Osteocyte (in vitro differentiated cells): ENCODE data around the gene CACHD1. TPM values are rescaled to one million over a fixed set of nuclear protein-coding genes. Genes with fewer than 3 reads are reported as not detected.
A peak's percentile ranks its signal among the peaks of the same experiment; 100 is the strongest.

Experiments used
- DNase-seq: peaks from one replicate; pipeline ENCODE4 v3.0.0; 2021; ENCODE audit warnings: mixed read lengths; ENCODE audit not compliant: unreplicated experiment; ENCODE audit errors: extremely low spot score
- H3K27ac Mint-ChIP-seq: one replicate; pipeline ENCODE4 v1.8.0; 2021; ENCODE audit warnings: mild to moderate bottlenecking, mixed read lengths; ENCODE audit not compliant: unreplicated experiment
- H3K27me3 Mint-ChIP-seq: one replicate; pipeline ENCODE4 v1.8.0; 2021; ENCODE audit warnings: mixed read lengths; ENCODE audit not compliant: unreplicated experiment
- H3K36me3 Mint-ChIP-seq: one replicate; pipeline ENCODE4 v1.8.0; 2021; ENCODE audit warnings: mixed read lengths; ENCODE audit not compliant: unreplicated experiment
- H3K4me1 Mint-ChIP-seq: one replicate; pipeline ENCODE4 v1.8.0; 2021; ENCODE audit warnings: mixed read lengths; ENCODE audit not compliant: unreplicated experiment
- H3K4me3 Mint-ChIP-seq: one replicate; pipeline ENCODE4 v1.8.0; 2021; ENCODE audit warnings: mild to moderate bottlenecking, moderate library complexity, mixed read lengths; ENCODE audit not compliant: unreplicated experiment
- H3K9me3 Mint-ChIP-seq: one replicate; pipeline ENCODE4 v1.8.0; 2021; ENCODE audit warnings: mixed read lengths; ENCODE audit not compliant: unreplicated experiment
- total RNA-seq: library from RNA; stranded (reverse); gene quantifications from 2 replicates; pipeline ENCODE4 v1.2.1, GENCODE V29; 2021
- TF ChIP-seq, protein P1 (sequence below): fragments of 200-600 bp; sonication (generic); IDR thresholded peaks from 2 replicates; pipeline ENCODE4 v1.5.0; 2021; ENCODE audit warnings: antibody characterized with exemption, mild to moderate bottlenecking, moderate library complexity

Gene CACHD1
- total RNA-seq, 1 donor from 2014 or later: 5.5 TPM

DNA sequence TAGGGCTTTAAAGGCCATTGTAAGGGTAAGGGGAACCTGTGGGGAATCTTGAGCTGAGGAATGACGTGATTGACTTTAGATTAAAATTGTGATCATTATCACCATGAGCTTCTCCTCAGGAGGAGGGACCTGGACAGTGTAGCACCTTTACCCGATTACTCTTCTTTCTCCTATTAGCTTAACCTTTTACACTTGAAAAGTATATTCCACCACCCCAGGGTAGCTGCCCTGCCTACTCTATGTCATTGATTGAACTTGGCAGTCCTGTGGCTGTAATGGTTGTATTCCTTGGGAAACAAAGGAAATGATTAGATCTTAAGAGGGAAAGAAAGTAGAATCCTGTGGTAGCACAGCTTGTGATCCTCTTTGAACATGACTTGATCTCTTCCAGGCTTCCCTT lies 47.7 kb downstream of the CACHD1 start:
- no peaks in the 10 kb centered on the region for H3K9me3 Mint-ChIP-seq
- H3K4me3 Mint-ChIP-seq: no peak overlapping the region
- DNase-seq: no peak
- peaks cover 63% of the 10 kb centered on the region for H3K4me1 Mint-ChIP-seq
- peak overlapping the region; percentile 12 for H3K27ac Mint-ChIP-seq
- TF ChIP-seq, protein P1, sequence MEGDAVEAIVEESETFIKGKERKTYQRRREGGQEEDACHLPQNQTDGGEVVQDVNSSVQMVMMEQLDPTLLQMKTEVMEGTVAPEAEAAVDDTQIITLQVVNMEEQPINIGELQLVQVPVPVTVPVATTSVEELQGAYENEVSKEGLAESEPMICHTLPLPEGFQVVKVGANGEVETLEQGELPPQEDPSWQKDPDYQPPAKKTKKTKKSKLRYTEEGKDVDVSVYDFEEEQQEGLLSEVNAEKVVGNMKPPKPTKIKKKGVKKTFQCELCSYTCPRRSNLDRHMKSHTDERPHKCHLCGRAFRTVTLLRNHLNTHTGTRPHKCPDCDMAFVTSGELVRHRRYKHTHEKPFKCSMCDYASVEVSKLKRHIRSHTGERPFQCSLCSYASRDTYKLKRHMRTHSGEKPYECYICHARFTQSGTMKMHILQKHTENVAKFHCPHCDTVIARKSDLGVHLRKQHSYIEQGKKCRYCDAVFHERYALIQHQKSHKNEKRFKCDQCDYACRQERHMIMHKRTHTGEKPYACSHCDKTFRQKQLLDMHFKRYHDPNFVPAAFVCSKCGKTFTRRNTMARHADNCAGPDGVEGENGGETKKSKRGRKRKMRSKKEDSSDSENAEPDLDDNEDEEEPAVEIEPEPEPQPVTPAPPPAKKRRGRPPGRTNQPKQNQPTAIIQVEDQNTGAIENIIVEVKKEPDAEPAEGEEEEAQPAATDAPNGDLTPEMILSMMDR: no peak
- no peaks in the 10 kb centered on the region for H3K27me3 Mint-ChIP-seq
- H3K36me3 Mint-ChIP-seq: no peaks in the 10 kb centered on the region

GRCh38 chr1:64518692-64519481 lies 49.0 kb downstream of the CACHD1 start:
- no peak for DNase-seq
- Mint-ChIP-seq H3K4me1 (peaks cover 53% of the 10 kb centered on the region), H3K27me3 (no peaks in the 10 kb centered on the region), H3K9me3 (no peaks in the 10 kb centered on the region), H3K36me3 (no peaks in the 10 kb centered on the region), H3K27ac (no peak overlapping the region), H3K4me3 (no peak overlapping the region)
- TF ChIP-seq, protein P1: no peak

DNA sequence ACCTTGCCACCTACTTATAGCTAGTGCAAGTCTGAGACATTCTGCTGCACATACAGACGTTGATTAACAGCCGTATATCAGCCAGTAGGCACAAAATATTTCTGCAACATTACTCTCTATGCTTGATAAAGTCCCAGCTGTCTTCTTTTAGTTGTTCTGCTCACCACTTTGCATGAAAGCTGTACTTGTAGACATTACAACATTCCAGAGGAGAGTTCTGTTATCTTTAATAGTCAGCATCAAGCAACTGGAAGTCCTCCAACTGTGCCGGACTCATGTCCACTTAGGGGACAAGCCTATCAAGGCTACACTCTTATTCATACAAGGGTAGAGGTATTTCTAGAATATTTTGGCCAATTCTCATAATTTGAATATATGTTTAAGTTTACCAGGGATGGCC lies 50.0 kb downstream of the CACHD1 start:
- TF ChIP-seq, protein P1: no peak
- Mint-ChIP-seq H3K9me3 (no peaks in the 10 kb centered on the region), H3K4me1 (peaks cover 47% of the 10 kb centered on the region), H3K4me3 (no peak overlapping the region), H3K36me3 (no peaks in the 10 kb centered on the region), H3K27ac (no peak overlapping the region), H3K27me3 (no peaks in the 10 kb centered on the region)
- DNase-seq: no peak

DNA sequence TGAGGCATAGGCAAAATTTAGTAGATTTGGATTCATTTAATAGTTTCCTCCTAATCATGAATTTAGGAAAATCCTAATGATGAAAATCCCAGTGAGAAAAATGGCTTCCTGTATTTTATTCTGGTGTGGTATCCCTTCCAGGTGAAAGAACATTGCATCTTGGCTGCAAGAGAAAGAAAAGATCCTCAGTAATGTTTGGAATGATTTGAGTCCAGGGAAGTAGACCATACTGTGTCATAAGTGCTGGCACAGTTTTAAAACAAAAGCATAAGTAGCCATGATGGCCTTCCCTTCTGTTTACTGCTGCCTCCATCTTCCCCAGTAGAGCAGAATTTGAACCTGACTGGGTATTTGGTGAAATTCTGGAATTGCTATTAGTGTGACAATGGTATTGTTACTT lies 52.8 kb downstream of the CACHD1 start:
- Mint-ChIP-seq H3K27me3 (no peaks in the 10 kb centered on the region), H3K4me1 (peaks cover 42% of the 10 kb centered on the region), H3K9me3 (no peaks in the 10 kb centered on the region), H3K4me3 (no peak overlapping the region), H3K27ac (no peak overlapping the region), H3K36me3 (no peaks in the 10 kb centered on the region)
- no peak for DNase-seq
- TF ChIP-seq, protein P1: no peak

DNA sequence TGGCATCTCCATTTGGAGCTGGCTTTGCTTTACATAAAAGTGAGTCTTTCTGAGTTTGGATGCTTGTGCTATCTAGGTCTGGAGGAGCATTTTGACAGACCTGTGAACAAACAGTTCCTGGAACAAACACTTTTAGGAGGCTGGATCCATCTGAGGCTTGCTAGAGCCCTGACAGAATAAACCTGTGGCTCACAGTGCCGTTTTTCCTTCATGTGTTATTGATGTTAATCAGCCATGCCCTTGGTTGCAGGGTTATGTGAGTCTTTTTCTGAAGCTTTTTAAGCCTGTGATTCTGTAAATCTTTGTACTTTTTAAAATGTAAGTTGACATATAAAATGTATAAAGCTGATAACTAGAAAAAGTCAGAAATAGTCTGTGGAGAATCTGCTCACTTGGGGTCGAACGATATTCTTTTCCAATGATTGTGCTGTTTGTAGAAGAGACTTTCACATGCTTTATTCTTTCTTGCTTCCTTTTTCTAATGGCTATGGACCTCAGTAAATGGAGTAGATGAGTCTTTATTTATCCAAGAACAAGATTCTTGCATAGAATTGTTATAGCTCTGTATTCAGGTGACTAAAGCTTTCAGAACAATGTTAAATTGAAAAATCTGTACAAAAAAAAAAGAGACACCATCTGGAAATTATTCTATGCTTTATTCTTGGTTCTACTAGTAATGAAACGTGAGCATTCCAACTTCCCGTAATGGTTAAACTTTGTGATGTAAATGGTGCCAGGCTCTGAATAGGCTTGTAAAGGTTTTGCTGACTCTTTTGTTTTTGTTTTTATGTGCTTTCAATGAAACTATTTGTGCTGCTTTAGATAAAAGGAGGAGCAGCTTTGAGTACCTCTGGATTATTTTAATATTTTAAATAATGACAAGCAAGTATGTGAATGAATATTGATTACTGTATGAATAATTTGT lies 53.7 kb downstream of the CACHD1 start:
- H3K9me3 Mint-ChIP-seq: no peaks in the 10 kb centered on the region
- peaks cover 39% of the 10 kb centered on the region for H3K4me1 Mint-ChIP-seq
- no peaks in the 10 kb centered on the region for H3K27me3 Mint-ChIP-seq
- DNase-seq: no peak
- H3K36me3 Mint-ChIP-seq: no peaks in the 10 kb centered on the region
- TF ChIP-seq, protein P1: no peak
- no peak overlapping the region for H3K27ac Mint-ChIP-seq
- H3K4me3 Mint-ChIP-seq: no peak overlapping the region
